WTC11 (cell line): ENCODE measurements around the gene SLC25A38.

ENCODE experiments used
- CREB1 ChIP-seq: sonication (generic); formaldehyde crosslinking; IDR thresholded peaks from 2 replicates; pipeline ENCODE4 v1.8.0; 2023; ENCODE audit warnings: mild to moderate bottlenecking, missing genetic modification reagents
- JUN ChIP-seq: sonication (generic); formaldehyde crosslinking; IDR thresholded peaks from 2 replicates; pipeline ENCODE4 v1.8.0; 2023; ENCODE audit warnings: mild to moderate bottlenecking, missing genetic modification reagents
- MXD4 ChIP-seq: fragments of 250-450 bp; sonication (Bioruptor Pico); IDR thresholded peaks from 2 replicates; pipeline ENCODE4 v1.8.0; 2021; ENCODE audit warnings: mild to moderate bottlenecking, moderate library complexity, borderline replicate concordance
- TF ChIP-seq, protein P1 (sequence below): fragments of 250-450 bp; sonication (Bioruptor Pico); IDR thresholded peaks from 2 replicates; pipeline ENCODE4 v1.9.0; 2021; ENCODE audit warnings: mild to moderate bottlenecking, borderline replicate concordance
- TF ChIP-seq, protein P2 (sequence below): fragments of 200-600 bp; IDR thresholded peaks from 2 replicates; pipeline ENCODE4 v1.8.0; 2022; ENCODE audit warnings: antibody characterized with exemption
- TF ChIP-seq, protein P3 (sequence below): sonication (generic); formaldehyde crosslinking; IDR thresholded peaks from 2 replicates; pipeline ENCODE4 v1.8.1; 2023; ENCODE audit warnings: mild to moderate bottlenecking, moderate library complexity, missing genetic modification reagents
- TF ChIP-seq, protein P4 (sequence below): sonication (generic); formaldehyde crosslinking; IDR thresholded peaks from 2 replicates; pipeline ENCODE4 v1.8.1; 2022; ENCODE audit warnings: missing genetic modification reagents, borderline replicate concordance

DNA sequence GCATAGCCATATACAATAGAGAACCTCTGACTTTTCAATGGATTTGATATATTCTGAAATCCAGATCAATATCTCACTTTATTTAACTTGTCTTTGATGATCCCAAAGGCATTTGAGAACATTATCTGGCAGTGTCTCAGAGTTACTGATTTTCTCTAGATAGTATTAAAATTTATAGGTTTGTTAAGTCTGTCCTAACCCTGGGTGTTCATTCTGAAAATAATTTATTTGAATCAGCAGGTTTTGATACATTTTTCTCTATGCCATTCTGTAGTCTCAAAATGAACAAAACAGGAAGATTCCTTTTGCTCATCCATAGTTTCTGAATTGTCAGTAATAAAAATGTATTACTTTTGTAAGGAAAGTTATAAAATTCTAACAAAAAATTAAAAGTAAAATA lies 39.4 kb upstream of the SLC25A38 start:
- no peak for TF ChIP-seq CREB1
- no peak for TF ChIP-seq JUN (CRISPR knock-in tag)
- TF ChIP-seq, protein P1, sequence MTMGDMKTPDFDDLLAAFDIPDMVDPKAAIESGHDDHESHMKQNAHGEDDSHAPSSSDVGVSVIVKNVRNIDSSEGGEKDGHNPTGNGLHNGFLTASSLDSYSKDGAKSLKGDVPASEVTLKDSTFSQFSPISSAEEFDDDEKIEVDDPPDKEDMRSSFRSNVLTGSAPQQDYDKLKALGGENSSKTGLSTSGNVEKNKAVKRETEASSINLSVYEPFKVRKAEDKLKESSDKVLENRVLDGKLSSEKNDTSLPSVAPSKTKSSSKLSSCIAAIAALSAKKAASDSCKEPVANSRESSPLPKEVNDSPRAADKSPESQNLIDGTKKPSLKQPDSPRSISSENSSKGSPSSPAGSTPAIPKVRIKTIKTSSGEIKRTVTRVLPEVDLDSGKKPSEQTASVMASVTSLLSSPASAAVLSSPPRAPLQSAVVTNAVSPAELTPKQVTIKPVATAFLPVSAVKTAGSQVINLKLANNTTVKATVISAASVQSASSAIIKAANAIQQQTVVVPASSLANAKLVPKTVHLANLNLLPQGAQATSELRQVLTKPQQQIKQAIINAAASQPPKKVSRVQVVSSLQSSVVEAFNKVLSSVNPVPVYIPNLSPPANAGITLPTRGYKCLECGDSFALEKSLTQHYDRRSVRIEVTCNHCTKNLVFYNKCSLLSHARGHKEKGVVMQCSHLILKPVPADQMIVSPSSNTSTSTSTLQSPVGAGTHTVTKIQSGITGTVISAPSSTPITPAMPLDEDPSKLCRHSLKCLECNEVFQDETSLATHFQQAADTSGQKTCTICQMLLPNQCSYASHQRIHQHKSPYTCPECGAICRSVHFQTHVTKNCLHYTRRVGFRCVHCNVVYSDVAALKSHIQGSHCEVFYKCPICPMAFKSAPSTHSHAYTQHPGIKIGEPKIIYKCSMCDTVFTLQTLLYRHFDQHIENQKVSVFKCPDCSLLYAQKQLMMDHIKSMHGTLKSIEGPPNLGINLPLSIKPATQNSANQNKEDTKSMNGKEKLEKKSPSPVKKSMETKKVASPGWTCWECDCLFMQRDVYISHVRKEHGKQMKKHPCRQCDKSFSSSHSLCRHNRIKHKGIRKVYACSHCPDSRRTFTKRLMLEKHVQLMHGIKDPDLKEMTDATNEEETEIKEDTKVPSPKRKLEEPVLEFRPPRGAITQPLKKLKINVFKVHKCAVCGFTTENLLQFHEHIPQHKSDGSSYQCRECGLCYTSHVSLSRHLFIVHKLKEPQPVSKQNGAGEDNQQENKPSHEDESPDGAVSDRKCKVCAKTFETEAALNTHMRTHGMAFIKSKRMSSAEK: no peak
- TF ChIP-seq, protein P2, sequence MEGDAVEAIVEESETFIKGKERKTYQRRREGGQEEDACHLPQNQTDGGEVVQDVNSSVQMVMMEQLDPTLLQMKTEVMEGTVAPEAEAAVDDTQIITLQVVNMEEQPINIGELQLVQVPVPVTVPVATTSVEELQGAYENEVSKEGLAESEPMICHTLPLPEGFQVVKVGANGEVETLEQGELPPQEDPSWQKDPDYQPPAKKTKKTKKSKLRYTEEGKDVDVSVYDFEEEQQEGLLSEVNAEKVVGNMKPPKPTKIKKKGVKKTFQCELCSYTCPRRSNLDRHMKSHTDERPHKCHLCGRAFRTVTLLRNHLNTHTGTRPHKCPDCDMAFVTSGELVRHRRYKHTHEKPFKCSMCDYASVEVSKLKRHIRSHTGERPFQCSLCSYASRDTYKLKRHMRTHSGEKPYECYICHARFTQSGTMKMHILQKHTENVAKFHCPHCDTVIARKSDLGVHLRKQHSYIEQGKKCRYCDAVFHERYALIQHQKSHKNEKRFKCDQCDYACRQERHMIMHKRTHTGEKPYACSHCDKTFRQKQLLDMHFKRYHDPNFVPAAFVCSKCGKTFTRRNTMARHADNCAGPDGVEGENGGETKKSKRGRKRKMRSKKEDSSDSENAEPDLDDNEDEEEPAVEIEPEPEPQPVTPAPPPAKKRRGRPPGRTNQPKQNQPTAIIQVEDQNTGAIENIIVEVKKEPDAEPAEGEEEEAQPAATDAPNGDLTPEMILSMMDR: no peak
- no peak for TF ChIP-seq MXD4
- TF ChIP-seq, protein P3, sequence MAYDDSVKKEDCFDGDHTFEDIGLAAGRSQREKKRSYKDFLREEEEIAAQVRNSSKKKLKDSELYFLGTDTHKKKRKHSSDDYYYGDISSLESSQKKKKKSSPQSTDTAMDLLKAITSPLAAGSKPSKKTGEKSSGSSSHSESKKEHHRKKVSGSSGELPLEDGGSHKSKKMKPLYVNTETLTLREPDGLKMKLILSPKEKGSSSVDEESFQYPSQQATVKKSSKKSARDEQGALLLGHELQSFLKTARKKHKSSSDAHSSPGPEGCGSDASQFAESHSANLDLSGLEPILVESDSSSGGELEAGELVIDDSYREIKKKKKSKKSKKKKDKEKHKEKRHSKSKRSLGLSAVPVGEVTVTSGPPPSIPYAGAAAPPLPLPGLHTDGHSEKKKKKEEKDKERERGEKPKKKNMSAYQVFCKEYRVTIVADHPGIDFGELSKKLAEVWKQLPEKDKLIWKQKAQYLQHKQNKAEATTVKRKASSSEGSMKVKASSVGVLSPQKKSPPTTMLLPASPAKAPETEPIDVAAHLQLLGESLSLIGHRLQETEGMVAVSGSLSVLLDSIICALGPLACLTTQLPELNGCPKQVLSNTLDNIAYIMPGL: no peak
- TF ChIP-seq, protein P4, sequence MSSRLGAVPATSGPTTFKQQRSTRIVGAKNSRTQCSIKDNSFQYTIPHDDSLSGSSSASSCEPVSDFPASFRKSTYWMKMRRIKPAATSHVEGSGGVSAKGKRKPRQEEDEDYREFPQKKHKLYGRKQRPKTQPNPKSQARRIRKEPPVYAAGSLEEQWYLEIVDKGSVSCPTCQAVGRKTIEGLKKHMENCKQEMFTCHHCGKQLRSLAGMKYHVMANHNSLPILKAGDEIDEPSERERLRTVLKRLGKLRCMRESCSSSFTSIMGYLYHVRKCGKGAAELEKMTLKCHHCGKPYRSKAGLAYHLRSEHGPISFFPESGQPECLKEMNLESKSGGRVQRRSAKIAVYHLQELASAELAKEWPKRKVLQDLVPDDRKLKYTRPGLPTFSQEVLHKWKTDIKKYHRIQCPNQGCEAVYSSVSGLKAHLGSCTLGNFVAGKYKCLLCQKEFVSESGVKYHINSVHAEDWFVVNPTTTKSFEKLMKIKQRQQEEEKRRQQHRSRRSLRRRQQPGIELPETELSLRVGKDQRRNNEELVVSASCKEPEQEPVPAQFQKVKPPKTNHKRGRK (CRISPR knock-in tag): no peak
